Hepatocyte (in vitro differentiated cells): ENCODE results near the gene IFI30. TPM values are rescaled to one million over a fixed set of nuclear protein-coding genes. Genes with fewer than 3 reads are reported as not detected.

ENCODE experiments used
- DNase-seq: peaks from one replicate; pipeline ENCODE4 v3.0.0-alpha.2; 2016; ENCODE audit warnings: low spot score
- H2AFZ ChIP-seq: fragments of 200-600 bp; sonication (generic); 2 replicates; pipeline ENCODE4 v1.6.0; 2016; ENCODE audit warnings: antibody characterized with exemption, mild to moderate bottlenecking
- H3K27ac ChIP-seq: fragments of 200-600 bp; sonication (generic); 2 replicates; pipeline ENCODE4 v1.5.1; 2016; ENCODE audit warnings: mild to moderate bottlenecking
- H3K27me3 ChIP-seq: fragments of 200-600 bp; sonication (generic); 2 replicates; pipeline ENCODE4 v1.6.1; 2016
- H3K36me3 ChIP-seq: fragments of 200-600 bp; sonication (generic); replicated peaks from 2 replicates; pipeline ENCODE4 v1.5.1; 2016; ENCODE audit warnings: low read depth; ENCODE audit not compliant: insufficient read depth
- H3K4me1 ChIP-seq: fragments of 200-600 bp; sonication (generic); 2 replicates; pipeline ENCODE4 v1.5.1; 2016; ENCODE audit warnings: mild to moderate bottlenecking, moderate library complexity; ENCODE audit not compliant: insufficient read depth
- H3K4me2 ChIP-seq: fragments of 200-600 bp; sonication (generic); 2 replicates; pipeline ENCODE4 v1.6.0; 2016
- H3K4me3 ChIP-seq: fragments of 200-600 bp; sonication (generic); 2 replicates; pipeline ENCODE4 v1.5.1; 2016; ENCODE audit warnings: mild to moderate bottlenecking
- H3K79me2 ChIP-seq: fragments of 200-600 bp; sonication (generic); 2 replicates; pipeline ENCODE4 v1.6.0; 2017; ENCODE audit warnings: mild to moderate bottlenecking
- H3K9me2 ChIP-seq: fragments of 200-600 bp; sonication (generic); replicated peaks from 2 replicates; pipeline ENCODE4 v1.6.0; 2017; ENCODE audit warnings: mild to moderate bottlenecking; ENCODE audit not compliant: insufficient read depth
- H3K9me3 ChIP-seq: fragments of 200-600 bp; sonication (generic); 2 replicates; pipeline ENCODE4 v1.5.1; 2016; ENCODE audit warnings: low read depth, mild to moderate bottlenecking
- H4K20me1 ChIP-seq: fragments of 200-600 bp; sonication (generic); 2 replicates; pipeline ENCODE4 v1.6.0; 2016; ENCODE audit warnings: mild to moderate bottlenecking; ENCODE audit not compliant: insufficient read depth, poor library complexity, severe bottlenecking
- EZH2 ChIP-seq: fragments of 200-600 bp; sonication (generic); IDR thresholded peaks from 2 replicates; pipeline ENCODE4 v1.6.1; 2016; ENCODE audit warnings: antibody characterized with exemption, mild to moderate bottlenecking, borderline replicate concordance
- EZH2phosphoT487 ChIP-seq: fragments of 200-600 bp; sonication (generic); IDR thresholded peaks from one replicate; pipeline ENCODE4 v1.6.1; 2018; ENCODE audit warnings: antibody characterized with exemption, mild to moderate bottlenecking, low read depth, moderate library complexity; ENCODE audit not compliant: unreplicated experiment, severe bottlenecking
- WGBS: methylation state at CpG from one replicate; pipeline ENCODE4 v1.1.6; 2016; ENCODE audit warnings: low lambda C conversion rate; ENCODE audit errors: missing lambda C conversion rate; 5-methylcytosine and 5-hydroxymethylcytosine counted together
- polyA plus RNA-seq: library from polyadenylated mRNA; unstranded; fragments of >200 nt; fragmentation: Nextera tagmentation; extraction: Ambion mirVana; gene quantifications from 2 replicates; pipeline ENCODE4 v1.2.1, GENCODE V29; 2016
- total RNA-seq: library from RNA; depleted of rRNA; stranded (reverse); fragments of >200 nt; gene quantifications from 2 replicates; pipeline ENCODE4 v1.2.3, GENCODE V29; 2014
- TF ChIP-seq, protein P1 (sequence below): fragments of 200-600 bp; sonication (generic); IDR thresholded peaks from 2 replicates; pipeline ENCODE4 v1.5.1; 2016; ENCODE audit warnings: antibody characterized with exemption, mild to moderate bottlenecking; ENCODE audit not compliant: poor library complexity

IFI30 gene
- total and polyA plus RNA-seq, 2 experiments from 2014 or later: 95.7 to 170 TPM

DNA sequence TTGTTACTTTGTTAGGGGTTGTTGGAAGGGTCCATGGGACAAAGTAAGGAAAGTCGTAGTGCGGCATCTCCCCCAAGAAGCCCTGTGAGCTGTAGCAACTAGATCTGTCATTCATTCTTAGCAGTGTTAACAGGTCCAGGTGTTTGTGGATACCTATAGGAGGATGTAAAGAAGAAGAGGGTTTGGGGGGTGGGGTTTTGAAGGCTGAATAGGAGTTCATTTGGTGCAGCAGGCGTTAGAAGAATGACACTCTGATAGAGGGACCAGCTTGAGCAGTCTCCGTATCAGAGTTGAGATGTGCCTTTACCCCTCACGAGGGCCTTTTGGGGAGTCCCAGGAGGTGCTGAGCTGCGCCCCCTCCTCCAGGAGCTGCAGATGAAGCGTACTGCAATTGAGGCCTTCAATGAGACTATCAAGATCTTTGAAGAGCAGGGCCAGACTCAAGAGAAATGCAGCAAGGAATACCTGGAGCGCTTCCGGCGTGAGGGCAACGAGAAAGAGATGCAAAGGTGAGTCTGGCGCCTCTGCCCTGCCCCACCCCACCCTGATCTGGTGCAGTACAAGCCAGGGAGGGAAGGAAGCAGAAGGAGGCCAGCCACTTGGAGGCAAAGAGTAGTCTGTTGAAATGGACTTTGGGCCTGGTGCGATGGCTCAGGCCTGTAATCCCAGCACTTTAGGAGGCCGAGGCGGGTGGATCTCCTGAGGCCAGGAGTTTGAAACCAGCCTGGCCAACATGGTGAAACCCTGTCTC, 7.6 kb upstream of the IFI30 start:
- Histone ChIP-seq H3K27ac (no peak overlapping the region), H3K36me3 (no peaks in the 10 kb centered on the region), H3K79me2 (peaks cover 2% of the 10 kb centered on the region), H3K9me2 (no peaks in the 10 kb centered on the region), H3K27me3 (no peaks in the 10 kb centered on the region), H3K4me1 (peaks cover 1% of the 10 kb centered on the region), H3K9me3 (no peaks in the 10 kb centered on the region), H4K20me1 (peaks cover 3% of the 10 kb centered on the region), H2AFZ (no peak overlapping the region), H3K4me3 (no peak overlapping the region), H3K4me2 (no peak overlapping the region)
- TF ChIP-seq EZH2phosphoT487 (no peak), EZH2 (no peak)
- TF ChIP-seq, protein P1, sequence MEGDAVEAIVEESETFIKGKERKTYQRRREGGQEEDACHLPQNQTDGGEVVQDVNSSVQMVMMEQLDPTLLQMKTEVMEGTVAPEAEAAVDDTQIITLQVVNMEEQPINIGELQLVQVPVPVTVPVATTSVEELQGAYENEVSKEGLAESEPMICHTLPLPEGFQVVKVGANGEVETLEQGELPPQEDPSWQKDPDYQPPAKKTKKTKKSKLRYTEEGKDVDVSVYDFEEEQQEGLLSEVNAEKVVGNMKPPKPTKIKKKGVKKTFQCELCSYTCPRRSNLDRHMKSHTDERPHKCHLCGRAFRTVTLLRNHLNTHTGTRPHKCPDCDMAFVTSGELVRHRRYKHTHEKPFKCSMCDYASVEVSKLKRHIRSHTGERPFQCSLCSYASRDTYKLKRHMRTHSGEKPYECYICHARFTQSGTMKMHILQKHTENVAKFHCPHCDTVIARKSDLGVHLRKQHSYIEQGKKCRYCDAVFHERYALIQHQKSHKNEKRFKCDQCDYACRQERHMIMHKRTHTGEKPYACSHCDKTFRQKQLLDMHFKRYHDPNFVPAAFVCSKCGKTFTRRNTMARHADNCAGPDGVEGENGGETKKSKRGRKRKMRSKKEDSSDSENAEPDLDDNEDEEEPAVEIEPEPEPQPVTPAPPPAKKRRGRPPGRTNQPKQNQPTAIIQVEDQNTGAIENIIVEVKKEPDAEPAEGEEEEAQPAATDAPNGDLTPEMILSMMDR: no peak
- no peak for DNase-seq
- WGBS: 96% methylated on average over 15 of the region's 15 CpGs

DNA sequence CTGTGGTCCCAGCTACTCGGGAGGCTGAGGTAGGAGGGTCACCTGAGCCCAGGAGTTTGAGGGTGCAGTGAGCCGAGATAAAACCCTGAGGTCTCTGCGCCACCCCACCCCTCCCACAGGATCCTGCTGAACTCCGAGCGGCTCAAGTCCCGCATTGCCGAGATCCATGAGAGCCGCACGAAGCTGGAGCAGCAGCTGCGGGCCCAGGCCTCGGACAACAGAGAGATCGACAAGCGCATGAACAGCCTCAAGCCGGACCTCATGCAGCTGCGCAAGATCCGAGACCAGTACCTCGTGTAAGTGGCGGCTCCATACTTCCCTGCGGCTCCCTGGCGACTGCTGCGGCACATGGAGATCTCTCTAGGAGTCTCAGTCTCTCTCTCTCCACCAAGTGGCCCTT, 6.6 kb upstream of the IFI30 start:
- no peaks in the 10 kb centered on the region for H4K20me1 ChIP-seq
- H3K9me3 ChIP-seq: no peaks in the 10 kb centered on the region
- H3K27ac ChIP-seq: no peak overlapping the region
- no peaks in the 10 kb centered on the region for H3K27me3 ChIP-seq
- TF ChIP-seq EZH2 (no peak), EZH2phosphoT487 (no peak)
- TF ChIP-seq, protein P1: no peak
- H3K4me2 ChIP-seq: no peak overlapping the region
- no peaks in the 10 kb centered on the region for H3K79me2 ChIP-seq
- no peaks in the 10 kb centered on the region for H3K9me2 ChIP-seq
- 95% methylated on average over 20 of the region's 21 CpGs for WGBS
- H3K4me3 ChIP-seq: no peak overlapping the region
- no peaks in the 10 kb centered on the region for H3K36me3 ChIP-seq
- DNase-seq: no peak
- H3K4me1 ChIP-seq: no peaks in the 10 kb centered on the region
- H2AFZ ChIP-seq: no peak overlapping the region

DNA sequence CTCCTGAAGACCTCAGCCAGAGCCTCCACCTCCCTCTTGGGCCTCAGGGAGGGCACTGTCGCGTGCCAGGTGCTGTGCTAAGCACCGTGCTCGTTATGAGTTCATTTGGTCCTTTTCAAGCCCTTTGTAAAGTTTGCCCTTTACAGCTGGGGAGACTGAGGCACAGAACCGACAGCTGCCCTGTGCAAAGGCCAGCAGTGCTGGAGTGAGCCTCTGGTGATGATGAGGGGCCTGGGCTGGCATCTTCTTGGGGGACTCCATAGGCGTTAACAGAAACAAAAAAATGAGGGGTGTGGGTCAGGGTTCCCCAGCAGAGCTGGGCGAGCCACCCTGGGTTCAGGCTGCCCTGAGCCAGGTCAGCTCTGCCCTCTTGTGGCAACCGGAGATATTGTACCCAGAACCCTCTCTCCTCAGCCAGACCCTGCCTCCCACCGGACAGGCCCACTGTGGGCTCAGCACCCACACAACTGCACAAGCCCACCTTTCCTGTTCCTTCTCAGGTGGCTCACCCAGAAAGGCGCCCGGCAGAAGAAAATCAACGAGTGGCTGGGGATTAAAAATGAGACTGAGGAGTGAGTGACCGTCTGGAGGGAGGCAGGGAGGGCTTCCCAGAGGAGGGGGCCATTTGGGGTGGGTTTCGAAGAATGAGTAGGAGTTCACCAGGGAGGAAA, 5.5 kb upstream of the IFI30 start:
- no peaks in the 10 kb centered on the region for H4K20me1 ChIP-seq
- H3K9me3 ChIP-seq: no peaks in the 10 kb centered on the region
- no peak overlapping the region for H2AFZ ChIP-seq
- WGBS: 80% methylated on average over 13 of the region's 14 CpGs
- H3K4me2 ChIP-seq: no peak overlapping the region
- H3K9me2 ChIP-seq: no peaks in the 10 kb centered on the region
- no peak overlapping the region for H3K4me3 ChIP-seq
- H3K79me2 ChIP-seq: no peaks in the 10 kb centered on the region
- no peaks in the 10 kb centered on the region for H3K36me3 ChIP-seq
- peak; percentile 63 for DNase-seq
- TF ChIP-seq, protein P1: peak; percentile 67
- TF ChIP-seq EZH2phosphoT487 (no peak), EZH2 (no peak)
- H3K27me3 ChIP-seq: no peaks in the 10 kb centered on the region
- no peak overlapping the region for H3K27ac ChIP-seq
- H3K4me1 ChIP-seq: no peaks in the 10 kb centered on the region
